Thyroid gland (tissue), 4 donors: Measurements from ENCODE around the gene TPD52L1.

Source experiments
- POLR2A ChIP-seq, 2 donors: fragments of 450-650 bp; IDR thresholded peaks; one replicate each; pipeline ENCODE4 v1.6.1; 2017; ENCODE audit warnings: antibody characterized with exemption in 2 of 2, mild to moderate bottlenecking in 2 of 2, moderate library complexity in 1 of 2
- TF ChIP-seq, protein P1 (sequence below), 6 experiments: fragments of 200-600 bp in 3 of 6; fragments of 450-650 bp in 3 of 6; sonication (generic) in 3 of 6; IDR thresholded peaks; one replicate each; pipeline ENCODE4 v1.5.1; 2016 to 2019; ENCODE audit warnings: antibody characterized with exemption in 6 of 6, mild to moderate bottlenecking in 2 of 6, inconsistent platforms in 1 of 6, moderate library complexity in 1 of 6

DNA sequence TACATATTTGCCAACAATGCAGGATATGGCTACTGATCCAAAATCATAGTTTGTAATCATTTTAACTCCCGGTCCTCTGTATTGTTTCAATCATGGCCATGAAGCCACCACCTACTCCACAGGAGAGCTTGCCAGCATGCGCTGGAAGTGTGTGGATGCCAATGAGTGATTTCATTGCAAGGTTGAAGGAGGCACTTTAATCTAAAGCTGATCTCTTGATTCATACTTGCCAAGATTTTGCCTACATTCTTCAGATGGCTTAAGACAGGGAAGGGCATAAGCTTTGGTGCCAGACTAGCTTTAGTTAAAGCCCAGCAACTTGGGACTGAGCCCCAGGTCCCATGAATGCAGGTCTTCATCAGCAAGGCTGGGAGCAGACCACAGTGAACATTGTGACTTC lies 58.8 kb downstream of the TPD52L1 start:
- TF ChIP-seq, protein P1, sequence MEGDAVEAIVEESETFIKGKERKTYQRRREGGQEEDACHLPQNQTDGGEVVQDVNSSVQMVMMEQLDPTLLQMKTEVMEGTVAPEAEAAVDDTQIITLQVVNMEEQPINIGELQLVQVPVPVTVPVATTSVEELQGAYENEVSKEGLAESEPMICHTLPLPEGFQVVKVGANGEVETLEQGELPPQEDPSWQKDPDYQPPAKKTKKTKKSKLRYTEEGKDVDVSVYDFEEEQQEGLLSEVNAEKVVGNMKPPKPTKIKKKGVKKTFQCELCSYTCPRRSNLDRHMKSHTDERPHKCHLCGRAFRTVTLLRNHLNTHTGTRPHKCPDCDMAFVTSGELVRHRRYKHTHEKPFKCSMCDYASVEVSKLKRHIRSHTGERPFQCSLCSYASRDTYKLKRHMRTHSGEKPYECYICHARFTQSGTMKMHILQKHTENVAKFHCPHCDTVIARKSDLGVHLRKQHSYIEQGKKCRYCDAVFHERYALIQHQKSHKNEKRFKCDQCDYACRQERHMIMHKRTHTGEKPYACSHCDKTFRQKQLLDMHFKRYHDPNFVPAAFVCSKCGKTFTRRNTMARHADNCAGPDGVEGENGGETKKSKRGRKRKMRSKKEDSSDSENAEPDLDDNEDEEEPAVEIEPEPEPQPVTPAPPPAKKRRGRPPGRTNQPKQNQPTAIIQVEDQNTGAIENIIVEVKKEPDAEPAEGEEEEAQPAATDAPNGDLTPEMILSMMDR (IDR thresholded peaks at IDR 0.05), result no peak
- no peak for TF ChIP-seq POLR2A (IDR thresholded peaks at IDR 0.05)
